Neural crest cell (in vitro differentiated cells): ENCODE measurements around the gene MKS1. TPM values are rescaled to one million over a fixed set of nuclear protein-coding genes. Genes with fewer than 3 reads are reported as not detected.
A peak's percentile ranks its signal among the peaks of the same experiment; 100 is the strongest.

Source experiments
- DNase-seq: peaks from one replicate; pipeline ENCODE4 v3.0.0; 2021; ENCODE audit warnings: low read depth, mixed read lengths, low spot score
- H3K27ac Mint-ChIP-seq: one replicate; pipeline ENCODE4 v1.8.0; 2021; ENCODE audit warnings: mild to moderate bottlenecking, mixed read lengths; ENCODE audit not compliant: unreplicated experiment
- H3K27me3 Mint-ChIP-seq: 2 replicates; pipeline ENCODE4 v1.8.0; 2021; ENCODE audit warnings: low read depth, mild to moderate bottlenecking, mixed read lengths
- H3K36me3 Mint-ChIP-seq: 2 replicates; pipeline ENCODE4 v1.8.0; 2021; ENCODE audit warnings: low read depth, mild to moderate bottlenecking, mixed read lengths
- H3K4me1 Mint-ChIP-seq: 2 replicates; pipeline ENCODE4 v1.8.0; 2021; ENCODE audit warnings: mixed read lengths
- H3K4me3 Mint-ChIP-seq: one replicate; pipeline ENCODE4 v1.8.0; 2021; ENCODE audit warnings: mild to moderate bottlenecking, mixed read lengths
- H3K9me3 Mint-ChIP-seq: 2 replicates; pipeline ENCODE4 v1.8.0; 2021; ENCODE audit warnings: mixed read lengths
- total RNA-seq: library from RNA; stranded (reverse); gene quantifications from 2 replicates; pipeline ENCODE4 v1.2.1, GENCODE V29; 2021
- TF ChIP-seq, protein P1 (sequence below): fragments of 200-600 bp; sonication (generic); conservative IDR thresholded peaks from 2 replicates; pipeline ENCODE4 v1.5.0; 2021; ENCODE audit warnings: antibody characterized with exemption, mild to moderate bottlenecking

The MKS1 gene
- total RNA-seq, 1 donor from 2014 or later, result 34.2 TPM

- TF ChIP-seq, protein P1, sequence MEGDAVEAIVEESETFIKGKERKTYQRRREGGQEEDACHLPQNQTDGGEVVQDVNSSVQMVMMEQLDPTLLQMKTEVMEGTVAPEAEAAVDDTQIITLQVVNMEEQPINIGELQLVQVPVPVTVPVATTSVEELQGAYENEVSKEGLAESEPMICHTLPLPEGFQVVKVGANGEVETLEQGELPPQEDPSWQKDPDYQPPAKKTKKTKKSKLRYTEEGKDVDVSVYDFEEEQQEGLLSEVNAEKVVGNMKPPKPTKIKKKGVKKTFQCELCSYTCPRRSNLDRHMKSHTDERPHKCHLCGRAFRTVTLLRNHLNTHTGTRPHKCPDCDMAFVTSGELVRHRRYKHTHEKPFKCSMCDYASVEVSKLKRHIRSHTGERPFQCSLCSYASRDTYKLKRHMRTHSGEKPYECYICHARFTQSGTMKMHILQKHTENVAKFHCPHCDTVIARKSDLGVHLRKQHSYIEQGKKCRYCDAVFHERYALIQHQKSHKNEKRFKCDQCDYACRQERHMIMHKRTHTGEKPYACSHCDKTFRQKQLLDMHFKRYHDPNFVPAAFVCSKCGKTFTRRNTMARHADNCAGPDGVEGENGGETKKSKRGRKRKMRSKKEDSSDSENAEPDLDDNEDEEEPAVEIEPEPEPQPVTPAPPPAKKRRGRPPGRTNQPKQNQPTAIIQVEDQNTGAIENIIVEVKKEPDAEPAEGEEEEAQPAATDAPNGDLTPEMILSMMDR, result no peak
- Mint-ChIP-seq H3K4me3 (no peak overlapping the region), H3K27me3 (no peaks in the 10 kb centered on the region), H3K4me1 (peaks cover 14% of the 10 kb centered on the region), H3K27ac (no peak overlapping the region), H3K36me3 (peaks cover 6% of the 10 kb centered on the region), H3K9me3 (no peaks in the 10 kb centered on the region)
- DNase-seq, result no peak
Measured at GRCh38 chr17:58215685-58216084, 3.4 kb downstream of the MKS1 start.

GRCh38 chr17:58210922-58211321, 8.1 kb downstream of the MKS1 start:
- H3K36me3 Mint-ChIP-seq, result peaks cover 13% of the 10 kb centered on the region
- H3K4me3 Mint-ChIP-seq, result no peak overlapping the region
- no peaks in the 10 kb centered on the region for H3K4me1 Mint-ChIP-seq
- H3K9me3 Mint-ChIP-seq, result no peaks in the 10 kb centered on the region
- no peaks in the 10 kb centered on the region for H3K27me3 Mint-ChIP-seq
- DNase-seq, result no peak
- TF ChIP-seq, protein P1, result no peak
- no peak overlapping the region for H3K27ac Mint-ChIP-seq

DNA sequence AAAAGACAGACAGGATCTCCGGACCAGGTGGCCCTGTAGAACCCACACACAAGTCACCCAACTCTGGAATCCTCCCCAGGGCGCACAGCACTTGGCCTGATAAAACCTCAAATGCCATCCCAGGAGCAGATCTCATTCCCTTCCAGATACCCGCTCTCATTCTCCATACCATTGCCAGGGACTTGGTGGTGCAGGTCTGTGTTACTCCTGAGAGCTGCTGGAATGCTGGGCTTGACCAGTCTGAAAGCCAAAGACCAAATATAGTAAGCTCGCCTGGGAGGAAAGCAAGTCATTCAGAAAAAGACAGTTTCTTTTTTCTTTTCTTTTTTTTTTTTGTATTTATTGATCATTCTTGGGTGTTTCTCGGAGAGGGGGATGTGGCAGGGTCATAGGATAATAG, 10.7 kb downstream of the MKS1 start:
- no peak overlapping the region for H3K4me3 Mint-ChIP-seq
- DNase-seq, result no peak
- H3K9me3 Mint-ChIP-seq, result no peaks in the 10 kb centered on the region
- H3K4me1 Mint-ChIP-seq, result no peaks in the 10 kb centered on the region
- no peaks in the 10 kb centered on the region for H3K27me3 Mint-ChIP-seq
- no peak overlapping the region for H3K27ac Mint-ChIP-seq
- peaks cover 13% of the 10 kb centered on the region for H3K36me3 Mint-ChIP-seq
- TF ChIP-seq, protein P1, result no peak

GRCh38 chr17:58207451-58207850, 11.6 kb downstream of the MKS1 start:
- no peak for DNase-seq
- TF ChIP-seq, protein P1, result no peak
- Mint-ChIP-seq H3K27ac (no peak overlapping the region), H3K4me1 (no peaks in the 10 kb centered on the region), H3K9me3 (no peaks in the 10 kb centered on the region), H3K36me3 (peaks cover 13% of the 10 kb centered on the region), H3K27me3 (no peaks in the 10 kb centered on the region), H3K4me3 (no peak overlapping the region)

DNA sequence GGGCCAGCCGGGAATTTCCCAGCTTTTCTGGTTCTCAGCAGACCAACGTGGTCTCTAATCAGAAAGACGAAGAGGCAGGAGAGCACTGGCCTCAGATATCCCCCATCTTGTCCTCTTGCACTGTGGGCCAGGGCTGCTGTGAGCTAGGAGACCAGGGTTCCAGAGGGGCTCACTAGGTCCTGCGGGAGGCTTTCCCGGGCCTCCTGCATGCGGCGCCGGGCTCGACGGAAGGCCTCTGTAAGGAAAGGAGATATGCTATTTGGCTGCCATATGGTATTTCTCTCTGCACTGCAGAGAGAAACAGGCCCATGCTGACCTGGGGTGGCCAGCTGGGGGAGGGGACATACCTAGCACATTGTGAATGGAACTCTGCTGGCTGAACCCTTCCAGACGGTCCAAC, 13.1 kb downstream of the MKS1 start:
- no peaks in the 10 kb centered on the region for H3K9me3 Mint-ChIP-seq
- no peak for DNase-seq
- H3K27me3 Mint-ChIP-seq, result no peaks in the 10 kb centered on the region
- no peaks in the 10 kb centered on the region for H3K4me1 Mint-ChIP-seq
- H3K36me3 Mint-ChIP-seq, result peaks cover 12% of the 10 kb centered on the region
- peak overlapping the region; percentile 40 for H3K27ac Mint-ChIP-seq
- TF ChIP-seq, protein P1, result no peak
- H3K4me3 Mint-ChIP-seq, result no peak overlapping the region

DNA sequence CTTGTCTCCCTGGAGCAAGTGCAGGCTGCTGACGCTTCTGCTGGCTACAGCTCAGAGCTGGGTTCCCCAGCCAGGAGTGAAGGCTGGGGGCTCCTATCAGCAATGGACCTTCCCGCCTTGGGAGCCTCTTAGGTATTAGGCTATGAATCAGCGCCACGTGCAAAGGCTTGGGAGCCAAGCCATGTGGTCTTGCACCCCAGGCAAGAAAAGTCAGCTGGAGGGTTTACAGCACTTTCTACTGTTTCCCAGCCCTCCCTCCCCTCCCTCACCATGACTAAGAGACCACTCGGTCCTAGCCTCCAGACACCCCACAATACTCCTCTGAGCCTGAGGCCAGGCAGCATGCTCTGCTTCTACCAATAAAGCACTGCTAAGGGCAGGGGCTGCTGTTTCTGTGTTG, 14.3 kb downstream of the MKS1 start:
- peaks cover 3% of the 10 kb centered on the region for H3K27me3 Mint-ChIP-seq
- no peaks in the 10 kb centered on the region for H3K9me3 Mint-ChIP-seq
- H3K36me3 Mint-ChIP-seq, result peaks cover 7% of the 10 kb centered on the region
- H3K4me1 Mint-ChIP-seq, result no peaks in the 10 kb centered on the region
- no peak overlapping the region for H3K27ac Mint-ChIP-seq
- no peak overlapping the region for H3K4me3 Mint-ChIP-seq
- TF ChIP-seq, protein P1, result no peak
- no peak for DNase-seq
